Stimulated activated CD4-positive, alpha-beta T cell treated with anti-CD3 and anti-CD28 coated beads, TNF-alpha, amount 100 ng/mL, for 4 hours (primary cell): ENCODE measurements around the gene MIA2.

Experiments used
- DNase-seq, 3 experiments: peaks; one replicate each; pipeline ENCODE4 v3.0.0-alpha.2; 2020; ENCODE audit warnings: low read depth in 3 of 3

The MIA2 gene

GRCh38 chr14:39384177-39384576 is 150.5 kb downstream of the MIA2 start:
- no peak for DNase-seq

DNA sequence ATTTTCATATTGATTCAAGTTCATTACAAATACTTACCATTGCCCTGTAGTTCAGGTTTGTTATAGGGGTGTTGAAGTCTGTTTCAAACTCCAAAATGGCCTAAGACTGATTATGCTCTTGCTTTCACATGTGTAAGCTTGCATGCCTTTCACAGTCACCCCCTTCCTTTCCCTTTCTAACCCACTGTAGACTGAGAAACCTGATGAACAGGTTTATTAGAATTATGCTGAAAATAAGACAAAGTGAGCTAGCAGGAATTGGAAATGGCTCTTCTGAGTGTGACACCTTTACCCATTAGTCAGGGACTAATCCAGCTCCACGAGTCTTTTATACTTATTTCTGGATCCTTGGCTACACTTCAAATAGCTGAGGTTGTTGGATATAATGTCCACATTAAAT is 159.6 kb downstream of the MIA2 start:
- no peak for DNase-seq

DNA sequence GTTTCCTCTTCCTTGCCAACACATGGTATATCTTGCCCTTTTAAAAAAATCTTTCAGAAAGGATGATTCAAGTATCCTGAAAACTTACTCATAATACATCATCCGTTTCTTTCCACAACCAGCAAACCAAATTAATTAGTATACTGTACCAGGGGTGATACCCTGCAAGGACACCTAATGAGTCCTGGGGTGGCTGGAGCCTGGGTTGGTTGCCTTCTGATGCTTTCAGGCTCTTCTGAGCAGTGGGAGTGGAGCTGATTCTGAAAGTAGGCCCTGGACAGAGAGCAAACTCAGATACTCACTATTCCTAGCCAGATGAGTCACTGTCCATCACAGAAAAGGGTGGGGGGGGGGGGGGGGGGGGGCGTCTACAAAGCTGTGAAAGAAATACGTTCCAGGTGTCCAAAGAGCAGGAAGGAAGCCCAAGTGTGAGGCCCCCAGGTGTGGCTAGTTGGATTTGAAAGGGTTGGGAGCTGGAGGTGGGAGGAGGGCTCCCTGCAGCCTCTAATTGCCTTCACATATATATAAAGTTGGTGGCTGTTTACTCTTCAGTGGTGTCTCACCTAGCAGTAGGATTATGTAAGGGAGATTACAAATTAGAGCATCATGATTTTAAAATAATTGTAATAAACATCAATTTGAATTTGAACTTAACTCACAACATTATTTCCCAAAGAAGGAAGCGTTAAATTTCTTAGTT is 162.0 kb downstream of the MIA2 start:
- no peak for DNase-seq

- DNase-seq = no peak
Observed at GRCh38 chr14:39396448-39396847, 162.7 kb downstream of the MIA2 start.

- DNase-seq = no peak
Observed at GRCh38 chr14:39398382-39398781, 164.7 kb downstream of the MIA2 start.

DNA sequence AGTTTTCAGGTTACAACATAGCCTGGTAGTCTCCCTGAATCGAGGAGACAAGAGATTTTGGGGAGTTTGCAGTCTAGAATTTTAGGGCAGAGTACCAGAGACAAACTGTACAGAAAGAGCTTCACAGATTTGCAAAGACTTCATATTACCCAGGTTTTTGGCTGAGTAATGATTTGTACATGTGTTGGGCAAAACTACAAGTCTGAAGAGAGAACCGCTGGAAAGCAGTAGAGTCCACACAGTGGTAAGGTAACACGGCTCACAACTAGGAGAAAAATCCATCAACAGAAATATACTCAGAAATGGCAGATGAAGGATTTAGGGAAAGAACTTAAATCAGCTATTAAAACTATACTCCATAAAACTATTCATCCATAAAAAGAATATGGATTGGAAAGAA is 172.8 kb downstream of the MIA2 start:
- DNase-seq = no peak

DNA sequence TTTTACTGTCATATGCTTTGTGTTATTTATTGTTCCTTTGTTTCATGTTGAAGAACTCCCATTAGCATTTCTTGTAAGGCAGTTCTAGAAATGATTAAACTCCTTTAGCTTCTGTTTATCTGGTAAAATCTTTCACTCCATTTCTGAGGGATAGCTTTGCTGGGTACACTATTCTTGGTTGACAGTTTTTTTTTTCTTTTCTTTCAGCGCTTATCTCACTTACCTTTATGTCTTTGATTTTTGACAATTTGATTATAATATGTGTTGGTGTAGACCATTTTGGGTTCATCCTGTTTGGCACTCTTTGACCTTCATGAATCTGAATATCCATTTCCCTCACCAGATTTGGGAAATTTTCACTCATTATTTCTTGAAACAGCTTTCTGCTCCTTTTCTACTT is 182.4 kb downstream of the MIA2 start:
- DNase-seq = no peak

- DNase-seq = no peak
Observed at GRCh38 chr14:39417014-39417413, 183.3 kb downstream of the MIA2 start.

DNA sequence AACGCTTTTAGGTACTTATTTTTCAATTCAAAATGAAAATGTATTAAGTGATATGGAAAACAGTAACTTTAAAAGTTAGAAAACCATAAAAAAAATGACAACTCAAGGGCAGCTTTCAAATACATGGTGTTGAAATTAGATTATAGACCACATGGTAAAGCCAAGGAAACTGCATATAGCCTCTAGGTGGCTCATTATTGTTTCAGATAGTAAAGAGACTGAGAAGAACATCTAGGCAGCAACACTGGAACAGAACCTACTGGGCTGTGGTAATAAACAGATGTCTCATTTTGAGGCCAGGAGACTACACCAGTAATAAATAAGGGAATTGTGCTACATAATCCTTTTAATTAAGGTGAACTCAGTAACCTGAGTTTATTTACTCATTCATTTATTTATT is 185.6 kb downstream of the MIA2 start:
- no peak for DNase-seq

DNA sequence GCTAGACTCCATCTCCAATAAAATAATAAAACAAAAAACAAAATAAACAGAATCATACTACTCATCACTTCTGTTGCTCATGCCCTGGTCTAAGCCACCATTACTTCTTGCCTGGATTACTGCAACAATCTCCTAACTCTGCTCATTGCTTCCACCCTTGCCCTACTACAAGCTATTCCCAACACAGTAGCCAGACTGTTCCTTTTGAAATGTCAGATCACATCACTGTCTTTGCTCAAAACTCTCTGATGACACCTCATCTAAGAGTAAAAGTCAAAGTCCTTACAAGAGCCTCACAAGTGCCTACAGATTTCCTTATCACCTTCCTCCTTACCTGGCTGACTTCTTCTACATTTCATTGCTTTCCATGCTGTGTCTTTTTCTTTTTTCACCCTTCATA is 188.5 kb downstream of the MIA2 start:
- no peak for DNase-seq

- no peak for DNase-seq
Observed at GRCh38 chr14:39423793-39424192, 190.1 kb downstream of the MIA2 start.

DNA sequence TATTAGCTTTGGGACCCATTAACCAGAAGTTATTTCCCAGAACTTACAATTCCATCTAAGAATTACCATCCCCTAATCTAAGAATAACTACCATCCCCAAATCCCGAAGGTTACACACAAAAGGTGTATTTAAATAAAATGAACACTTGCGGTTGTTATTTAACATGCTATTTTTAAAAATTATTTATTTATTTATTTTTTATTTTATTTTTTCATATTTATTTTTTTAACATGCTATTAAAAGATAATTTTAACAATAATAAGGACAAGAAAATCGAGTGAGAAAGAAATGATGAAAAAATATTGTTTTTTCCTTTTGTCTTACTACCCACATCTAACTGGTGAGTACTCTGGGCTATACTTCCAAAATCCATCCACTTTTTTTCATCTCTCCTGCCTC is 192.2 kb downstream of the MIA2 start:
- DNase-seq = no peak

GRCh38 chr14:39426605-39427004 is 192.9 kb downstream of the MIA2 start:
- DNase-seq = no peak

GRCh38 chr14:39428118-39428517 is 194.4 kb downstream of the MIA2 start:
- no peak for DNase-seq

GRCh38 chr14:39430762-39431415 is 197.2 kb downstream of the MIA2 start:
- DNase-seq = no peak

- peak; percentile 2 to 13 (median 5) for DNase-seq
Observed at GRCh38 chr14:39431416-39432178, 197.9 kb downstream of the MIA2 start.

DNA sequence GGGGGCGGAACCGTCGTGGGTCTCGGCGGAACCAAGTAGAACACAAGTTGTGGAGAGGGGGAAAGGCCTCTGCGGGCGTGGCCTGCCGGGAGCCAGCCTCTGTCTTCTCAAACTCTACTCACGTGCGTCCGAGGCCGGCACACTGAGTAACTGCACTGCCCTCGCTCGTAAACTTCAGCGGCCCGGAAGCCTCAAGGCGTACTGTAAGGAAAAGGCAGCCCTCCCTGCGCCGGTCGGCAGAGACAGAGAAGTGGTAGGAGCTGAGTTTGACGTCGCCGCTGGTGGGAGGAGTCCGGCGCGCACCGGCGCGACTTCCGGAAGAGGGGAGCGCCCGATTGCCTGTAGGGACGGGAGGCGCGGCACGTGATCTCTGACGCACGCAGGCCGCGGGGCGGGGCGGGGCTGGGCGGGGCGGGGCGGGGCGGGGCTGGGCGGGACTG is 198.5 kb downstream of the MIA2 start, which contains the start of gene FBXO33:
FBXO33 (minus strand) TSS at position 255 of the 440 bp plus-strand sequence. CDS start 271 bp downstream, outside the sequence.
- peak; percentile 89 to 94 (median 92) for DNase-seq

- peak; percentile 44 to 58 (median 49) for DNase-seq
Observed at GRCh38 chr14:39432619-39433451, 199.1 kb downstream of the MIA2 start.

GRCh38 chr14:39433452-39433813 is 199.7 kb downstream of the MIA2 start:
- no peak for DNase-seq

DNA sequence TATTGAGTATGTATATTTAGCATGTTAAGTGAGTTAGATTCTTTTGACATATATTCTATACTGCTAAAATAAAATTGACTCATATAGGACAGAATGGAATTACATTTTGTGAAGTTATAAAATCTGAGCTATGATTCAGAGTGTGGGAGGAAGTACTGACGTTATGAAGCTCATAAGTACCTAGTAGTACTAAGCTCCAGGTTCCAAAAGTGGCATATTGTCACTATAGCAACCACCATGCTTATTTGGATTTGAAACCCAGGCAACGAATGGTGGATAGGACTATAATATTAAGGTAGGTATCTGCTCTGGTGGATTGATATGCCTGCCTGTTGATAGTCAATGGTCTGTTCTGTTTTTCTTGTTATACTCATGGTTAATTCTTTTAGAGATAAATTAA is 200.7 kb downstream of the MIA2 start:
- no peak for DNase-seq

DNA sequence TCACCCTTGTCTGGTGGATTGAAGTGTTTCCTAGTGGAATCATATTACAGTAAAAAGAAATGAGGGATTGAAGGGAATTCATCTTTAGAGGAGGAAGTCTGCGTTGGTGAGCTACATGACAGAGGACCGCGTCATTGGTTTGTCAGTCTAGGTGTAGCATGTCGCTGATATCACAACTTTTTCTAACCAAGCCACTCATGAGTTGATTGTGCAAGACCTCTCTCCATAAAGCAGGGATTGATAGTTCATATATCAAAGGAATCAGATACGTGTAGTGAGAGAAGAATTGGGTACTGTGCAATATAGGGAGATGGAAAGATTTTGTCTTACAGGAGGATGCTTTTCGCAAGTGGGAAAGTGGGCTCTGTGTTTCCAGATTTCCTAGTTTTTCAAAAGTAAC is 201.5 kb downstream of the MIA2 start:
- no peak for DNase-seq
